Activated B cell treated with CpG ODN at 0.5 μM for 24 hours (primary cell): ENCODE measurements around the gene SNRNP27. TPM values are rescaled to one million over a fixed set of nuclear protein-coding genes. Genes with fewer than 3 reads are reported as not detected.
"Not testable (repeated sequence)": the region's sequence is repeated elsewhere in the genome, so short reads cannot be mapped to it uniquely, and the experiment has no call there.

Experiments
- ATAC-seq: fragments of 200-7000 bp; cut with Tn5 transposase; one replicate; pipeline ENCODE4 v1.10.0; 2021; ENCODE audit warnings: low read depth, mild to moderate bottlenecking, moderate library complexity
- CTCF ChIA-PET: fragments of 350-600 bp; sonication (Branson Sonifier 250); formaldehyde crosslinking; loops from one replicate; lab custom pipeline; 2021; ENCODE audit warnings: antibody characterized with exemption; lab: Charles Lee
- POLR2A ChIA-PET: fragments of 350-600 bp; sonication (Branson Sonifier 250); formaldehyde crosslinking; loops from one replicate; lab custom pipeline; 2021; ENCODE audit warnings: antibody characterized with exemption; lab: Charles Lee
- DNase-seq: peaks from one replicate; pipeline ENCODE4 v3.0.0; 2022
- H3K27ac Mint-ChIP-seq: one replicate; pipeline ENCODE4 v1.8.0; 2020; ENCODE audit warnings: mixed read lengths
- H3K27me3 Mint-ChIP-seq: one replicate; pipeline ENCODE4 v1.8.0; 2021; ENCODE audit warnings: mixed read lengths
- H3K36me3 Mint-ChIP-seq: one replicate; pipeline ENCODE4 v1.8.0; 2021; ENCODE audit warnings: low read depth, mixed read lengths
- H3K4me1 Mint-ChIP-seq: one replicate; pipeline ENCODE4 v1.8.0; 2021; ENCODE audit warnings: mixed read lengths
- H3K4me3 Mint-ChIP-seq: one replicate; pipeline ENCODE4 v1.8.0; 2020; ENCODE audit warnings: mild to moderate bottlenecking, mixed read lengths
- H3K9me3 Mint-ChIP-seq: one replicate; pipeline ENCODE4 v1.8.0; 2020; ENCODE audit warnings: mixed read lengths
- intact Hi-C: fragments of 100-400 bp; cut with micrococcal nuclease; formaldehyde crosslinking; loops from one replicate; pipeline ENCODE4 v1.15.1; 2024
- total RNA-seq: library from RNA; stranded (reverse); gene quantifications from 2 replicates; pipeline ENCODE4 v1.2.3, GENCODE V29; 2022
- TF ChIP-seq, protein P1 (sequence below): fragments of 200-600 bp; IDR thresholded peaks from one replicate; pipeline ENCODE4 v1.8.0; 2022; ENCODE audit warnings: antibody characterized with exemption, mild to moderate bottlenecking

SNRNP27 gene
- total RNA-seq, 1 donor from 2014 or later: 49.1 TPM

DNA sequence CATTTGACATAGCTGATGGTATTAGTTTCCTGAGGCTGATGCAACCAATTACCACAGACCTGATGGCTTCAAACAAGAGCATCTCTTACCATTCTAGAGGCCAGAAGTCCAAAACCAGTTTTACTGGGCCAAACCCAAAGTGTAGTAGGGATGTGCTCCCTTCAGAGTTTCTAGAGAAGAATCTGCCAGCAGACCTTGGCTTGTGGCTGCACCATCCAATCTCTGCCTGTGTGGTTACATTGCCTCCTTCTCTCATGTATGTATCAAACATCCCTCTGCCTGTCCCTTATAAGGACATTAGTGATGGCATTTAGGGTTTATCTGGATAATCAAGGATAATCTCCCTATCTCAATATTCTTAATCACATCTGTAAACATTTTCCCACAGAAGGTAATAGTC is 4.5 kb upstream of the SNRNP27 start:
- Mint-ChIP-seq H3K27me3 (no peaks in the 10 kb centered on the region), H3K36me3 (peaks cover 8% of the 10 kb centered on the region), H3K4me1 (peaks cover 15% of the 10 kb centered on the region), H3K27ac (no peak overlapping the region), H3K9me3 (no peaks in the 10 kb centered on the region), H3K4me3 (no peak overlapping the region)
- no peak for ATAC-seq
- ChIA-PET POLR2A (no interaction called here), CTCF (no interaction called here)
- no peak for DNase-seq
- intact Hi-C loops: no loop called here
- TF ChIP-seq, protein P1, sequence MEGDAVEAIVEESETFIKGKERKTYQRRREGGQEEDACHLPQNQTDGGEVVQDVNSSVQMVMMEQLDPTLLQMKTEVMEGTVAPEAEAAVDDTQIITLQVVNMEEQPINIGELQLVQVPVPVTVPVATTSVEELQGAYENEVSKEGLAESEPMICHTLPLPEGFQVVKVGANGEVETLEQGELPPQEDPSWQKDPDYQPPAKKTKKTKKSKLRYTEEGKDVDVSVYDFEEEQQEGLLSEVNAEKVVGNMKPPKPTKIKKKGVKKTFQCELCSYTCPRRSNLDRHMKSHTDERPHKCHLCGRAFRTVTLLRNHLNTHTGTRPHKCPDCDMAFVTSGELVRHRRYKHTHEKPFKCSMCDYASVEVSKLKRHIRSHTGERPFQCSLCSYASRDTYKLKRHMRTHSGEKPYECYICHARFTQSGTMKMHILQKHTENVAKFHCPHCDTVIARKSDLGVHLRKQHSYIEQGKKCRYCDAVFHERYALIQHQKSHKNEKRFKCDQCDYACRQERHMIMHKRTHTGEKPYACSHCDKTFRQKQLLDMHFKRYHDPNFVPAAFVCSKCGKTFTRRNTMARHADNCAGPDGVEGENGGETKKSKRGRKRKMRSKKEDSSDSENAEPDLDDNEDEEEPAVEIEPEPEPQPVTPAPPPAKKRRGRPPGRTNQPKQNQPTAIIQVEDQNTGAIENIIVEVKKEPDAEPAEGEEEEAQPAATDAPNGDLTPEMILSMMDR: no peak

- ChIA-PET POLR2A (interaction anchor here (0.5 kb wide), 1 partner anchor 299 kb away, joined by 3 read pairs; no protein-coding TSS in a partner anchor), CTCF (no interaction called here)
- Mint-ChIP-seq H3K4me3 (no peak overlapping the region), H3K36me3 (peaks cover 18% of the 10 kb centered on the region), H3K27me3 (no peaks in the 10 kb centered on the region), H3K9me3 (no peaks in the 10 kb centered on the region), H3K4me1 (peaks cover 30% of the 10 kb centered on the region), H3K27ac (no peak overlapping the region)
- TF ChIP-seq, protein P1: no peak
- DNase-seq (no peak), ATAC-seq (no peak)
- intact Hi-C loops: loop anchor here (5.0 kb wide), 5 partner anchors 64 to 1086 kb away; partner anchors contain the start of genes AAK1, ANKRD53, FAM136A and GFPT1
Measured at GRCh38 chr2:69890881-69891280, 2.9 kb upstream of the SNRNP27 start.

- ChIA-PET POLR2A (interaction anchor here (0.7 to 3.4 kb wide), 9 partner anchors 21 to 456 kb away, joined by 3 to 30 read pairs (median 7); partner anchors contain the start of genes C2orf42, MXD1, NFU1 and PCYOX1), CTCF (interaction anchor here (1.1 kb wide), 1 partner anchor 168 kb away, joined by 3 read pairs; no protein-coding TSS in a partner anchor)
- H3K9me3 Mint-ChIP-seq, H3K27me3 Mint-ChIP-seq, DNase-seq, ATAC-seq: not testable (repeated sequence)
- Mint-ChIP-seq H3K4me3 (peak overlapping the region; percentile 100), H3K36me3 (peaks cover 37% of the 10 kb centered on the region), H3K27ac (peak overlapping the region; percentile 98), H3K4me1 (peaks cover 37% of the 10 kb centered on the region)
- intact Hi-C loops: loop anchor here (1.0 to 5.0 kb wide), 6 partner anchors 9 to 1084 kb away; partner anchors contain the start of genes AAK1, ANKRD53, FAM136A and GFPT1
Measured at GRCh38 chr2:69892838-69893424, 825 bp upstream of the SNRNP27 start.

DNA sequence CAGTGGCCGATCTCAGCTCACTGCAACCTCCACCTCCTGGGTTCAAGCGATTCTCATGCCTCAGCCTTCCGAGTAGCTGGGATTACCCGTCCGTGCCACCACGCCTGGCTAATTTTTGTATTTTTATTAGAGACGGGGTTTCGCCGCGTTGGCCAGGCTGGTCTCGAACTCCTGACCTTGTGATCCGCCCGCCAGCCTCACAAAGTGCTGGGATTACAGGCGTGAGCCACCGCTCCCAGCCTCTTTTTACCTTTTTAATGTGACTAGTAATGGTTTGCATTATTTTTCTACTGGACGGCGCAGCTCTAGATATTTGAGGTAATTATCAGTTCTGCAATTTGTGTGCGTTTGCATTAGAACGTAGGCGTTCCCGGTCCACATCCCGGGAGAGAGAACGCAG is 981 bp downstream of the SNRNP27 start:
- Mint-ChIP-seq H3K4me1 (peaks cover 44% of the 10 kb centered on the region), H3K4me3 (peak overlapping the region; percentile 100), H3K36me3 (peaks cover 53% of the 10 kb centered on the region)
- POLR2A ChIA-PET: interaction anchor here (2.4 to 3.4 kb wide), 3 partner anchors 20 to 399 kb away, joined by 13 to 30 read pairs (median 14); partner anchors contain the start of genes MXD1 and SNRPG
- ATAC-seq, DNase-seq, H3K27ac Mint-ChIP-seq, H3K27me3 Mint-ChIP-seq, H3K9me3 Mint-ChIP-seq: not testable (repeated sequence)
- intact Hi-C loops: loop anchor here (1.0 to 5.0 kb wide), 7 partner anchors 20 to 1083 kb away; partner anchors contain the start of genes AAK1, ANKRD53, FAM136A and GFPT1
- CTCF ChIA-PET: interaction anchor here (1.0 kb wide), 1 partner anchor 170 kb away, joined by 3 read pairs; no protein-coding TSS in a partner anchor

DNA sequence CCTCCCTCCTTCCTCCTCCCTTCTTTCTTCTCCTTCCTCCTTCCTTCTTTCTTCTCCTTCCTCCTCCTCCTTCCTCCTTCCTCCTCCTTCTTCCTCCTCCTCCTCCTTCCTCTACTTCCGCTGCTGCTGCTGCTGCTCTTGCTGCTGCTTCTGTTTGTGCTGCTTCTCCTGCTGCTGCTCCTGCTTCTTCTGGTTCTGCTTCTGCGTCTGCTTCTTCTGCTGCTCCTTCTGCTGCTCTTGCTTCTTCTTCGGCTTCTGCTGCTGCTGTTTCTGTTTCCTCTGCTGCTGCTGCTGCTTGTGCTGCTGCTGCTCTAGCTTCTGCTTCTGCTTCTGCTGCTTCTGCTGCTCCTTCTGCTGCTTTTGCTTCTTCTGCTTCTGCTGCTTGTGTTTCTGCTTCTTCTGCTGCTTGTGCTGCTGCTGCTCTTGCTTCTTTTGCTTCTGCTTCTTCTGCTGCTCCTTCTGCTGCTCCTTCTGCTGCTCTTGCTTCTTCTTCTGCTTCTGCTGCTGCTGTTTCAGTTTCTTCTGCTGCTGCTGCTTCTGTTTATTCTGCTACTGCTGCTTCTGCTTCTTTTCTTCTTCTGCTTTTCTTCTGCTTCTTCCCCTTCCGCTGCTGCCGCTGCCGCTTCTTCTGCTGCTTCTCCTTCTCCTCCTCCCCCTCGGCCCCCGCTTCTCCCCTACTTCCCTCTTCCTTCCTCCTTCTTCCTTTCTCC is 8.6 kb downstream of the SNRNP27 start:
- ChIA-PET CTCF (no interaction called here), POLR2A (interaction anchor here (1.2 to 1.5 kb wide), 2 partner anchors 9 to 12 kb away, joined by 3 read pairs; partner anchors contain the start of genes MXD1 and SNRNP27)
- H3K27me3 Mint-ChIP-seq: no peaks in the 10 kb centered on the region
- intact Hi-C loops: loop anchor here (1.0 to 5.0 kb wide), 3 partner anchors 9 to 40 kb away; partner anchors contain the start of gene SNRNP27
- ATAC-seq (peak; percentile 79), DNase-seq (no peak)
- peaks cover 70% of the 10 kb centered on the region for H3K36me3 Mint-ChIP-seq
- peak overlapping the region; percentile 92 for H3K27ac Mint-ChIP-seq
- TF ChIP-seq, protein P1: no peak
- no peaks in the 10 kb centered on the region for H3K9me3 Mint-ChIP-seq
- H3K4me3 Mint-ChIP-seq: peak overlapping the region; percentile 76
- peaks cover 41% of the 10 kb centered on the region for H3K4me1 Mint-ChIP-seq
